NCI-H1092 (cell line): Measurements from ENCODE around the gene NFIX.
A peak's percentile ranks its signal among the peaks of the same experiment; 100 is the strongest.

ENCODE experiments used
- DNase-seq: peaks from one replicate; lab custom pipeline; 2025; lab: John Stamatoyannopoulos, UW

Gene NFIX

GRCh38 chr19:12987781-12988180 lies 7.5 kb upstream of the NFIX start:
- no peak for DNase-seq

- DNase-seq: no peak
Observed at GRCh38 chr19:12990431-12990830, 4.8 kb upstream of the NFIX start.

- DNase-seq: no peak
Observed at GRCh38 chr19:12990853-12991252, 4.4 kb upstream of the NFIX start.

GRCh38 chr19:12991296-12991695 lies 4.0 kb upstream of the NFIX start:
- DNase-seq: no peak

GRCh38 chr19:12992729-12993128 lies 2.5 kb upstream of the NFIX start:
- DNase-seq: no peak

GRCh38 chr19:12993562-12993961 lies 1.7 kb upstream of the NFIX start:
- DNase-seq: no peak

GRCh38 chr19:12995596-12996405 lies 526 bp downstream of the NFIX start:
- DNase-seq: no peak

- no peak for DNase-seq
Observed at GRCh38 chr19:12996406-12997094, 1.3 kb downstream of the NFIX start.

- DNase-seq: no peak
Observed at GRCh38 chr19:12997179-12997966, 2.1 kb downstream of the NFIX start.

GRCh38 chr19:12997967-12998940 lies 3.0 kb downstream of the NFIX start:
- no peak for DNase-seq

- no peak for DNase-seq
Observed at GRCh38 chr19:13001166-13001501, 5.9 kb downstream of the NFIX start.

- no peak for DNase-seq
Observed at GRCh38 chr19:13001502-13002165, 6.4 kb downstream of the NFIX start.

- peak; percentile 73 for DNase-seq
Observed at GRCh38 chr19:13002166-13002898, 7.1 kb downstream of the NFIX start.

- no peak for DNase-seq
Observed at GRCh38 chr19:13003081-13003480, 7.8 kb downstream of the NFIX start.

GRCh38 chr19:13004273-13004672 lies 9.0 kb downstream of the NFIX start:
- no peak for DNase-seq

- no peak for DNase-seq
Observed at GRCh38 chr19:13005253-13005652, 10.0 kb downstream of the NFIX start.

- DNase-seq: peak; percentile 16
Observed at GRCh38 chr19:13005861-13006370, 10.6 kb downstream of the NFIX start.

- DNase-seq: no peak
Observed at GRCh38 chr19:13006431-13007281, 11.4 kb downstream of the NFIX start.
